ENCODE data around the gene OPN4.
A peak's percentile ranks its signal among the peaks of the same experiment; 100 is the strongest.

The OPN4 gene

GRCh38 chr10:86681722-86682386 is 27.5 kb downstream of the OPN4 start:
- DNase-seq, result no peak

GRCh38 chr10:86682675-86683074 is 28.3 kb downstream of the OPN4 start:
- DNase-seq, result no peak

GRCh38 chr10:86684331-86685097 is 30.2 kb downstream of the OPN4 start:
- no peak for DNase-seq

GRCh38 chr10:86685416-86685815 is 31.1 kb downstream of the OPN4 start:
- no peak for DNase-seq

GRCh38 chr10:86685893-86686632 is 31.7 kb downstream of the OPN4 start:
- no peak for DNase-seq

- no peak for DNase-seq
Measured at GRCh38 chr10:86686972-86687371, 32.6 kb downstream of the OPN4 start.

- DNase-seq, result no peak
Measured at GRCh38 chr10:86687750-86688149, 33.4 kb downstream of the OPN4 start.

GRCh38 chr10:86688398-86688921 is 34.1 kb downstream of the OPN4 start:
- DNase-seq, result peak; percentile 66

- DNase-seq, result no peak
Measured at GRCh38 chr10:86689146-86689545, 34.8 kb downstream of the OPN4 start.

GRCh38 chr10:86690231-86690630 is 35.9 kb downstream of the OPN4 start:
- no peak for DNase-seq

- no peak for DNase-seq
Measured at GRCh38 chr10:86690657-86691084, 36.3 kb downstream of the OPN4 start.

GRCh38 chr10:86691333-86692022 is 37.1 kb downstream of the OPN4 start:
- no peak for DNase-seq

- DNase-seq, result no peak
Measured at GRCh38 chr10:86692023-86692514, 37.7 kb downstream of the OPN4 start.

GRCh38 chr10:86692664-86693063 is 38.3 kb downstream of the OPN4 start:
- no peak for DNase-seq

- DNase-seq, result no peak
Measured at GRCh38 chr10:86693275-86693674, 38.9 kb downstream of the OPN4 start.

- DNase-seq, result peak; percentile 35
Measured at GRCh38 chr10:86693721-86694369, 39.5 kb downstream of the OPN4 start.

- DNase-seq, result no peak
Measured at GRCh38 chr10:86698207-86698940, 44.0 kb downstream of the OPN4 start.

GRCh38 chr10:86699125-86699524 is 44.8 kb downstream of the OPN4 start:
- DNase-seq, result no peak

GRCh38 chr10:86699541-86699940 is 45.2 kb downstream of the OPN4 start:
- no peak for DNase-seq

- no peak for DNase-seq
Measured at GRCh38 chr10:86699991-86700840, 45.9 kb downstream of the OPN4 start.
